ENCODE measurements around the gene FAM219A.

DNA sequence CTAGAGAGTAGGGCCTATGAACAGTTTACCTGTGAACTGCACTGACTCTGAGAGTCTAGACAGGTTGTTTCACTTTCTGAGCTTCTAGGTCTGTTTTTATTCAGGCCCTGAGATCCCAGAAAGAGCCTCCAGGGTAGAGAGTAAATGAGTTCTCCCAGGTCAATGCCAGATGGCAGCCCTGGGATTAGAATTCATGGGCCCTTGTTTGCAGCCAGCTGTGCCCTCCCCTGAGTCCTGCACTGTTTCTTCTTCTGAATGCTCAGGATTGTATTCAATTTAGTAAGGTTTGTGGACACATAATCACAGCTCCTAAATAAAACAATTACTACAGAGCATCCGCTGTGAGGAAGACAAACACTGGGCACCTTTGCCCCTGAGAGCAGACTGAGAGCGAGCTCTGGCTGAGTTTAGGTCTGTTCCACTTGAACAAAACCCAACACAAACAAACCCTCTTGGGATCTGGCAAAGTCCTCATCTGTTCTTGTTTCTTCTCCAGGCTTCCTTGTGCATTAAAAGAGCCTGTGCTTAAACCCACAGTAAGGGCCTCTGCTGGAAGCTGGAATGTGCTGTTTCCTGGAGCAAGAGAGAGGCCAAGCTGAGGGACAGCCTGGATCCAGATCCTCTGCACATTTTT is 29.9 kb downstream of the FAM219A start:
- TF ChIP-seq, protein P1, sequence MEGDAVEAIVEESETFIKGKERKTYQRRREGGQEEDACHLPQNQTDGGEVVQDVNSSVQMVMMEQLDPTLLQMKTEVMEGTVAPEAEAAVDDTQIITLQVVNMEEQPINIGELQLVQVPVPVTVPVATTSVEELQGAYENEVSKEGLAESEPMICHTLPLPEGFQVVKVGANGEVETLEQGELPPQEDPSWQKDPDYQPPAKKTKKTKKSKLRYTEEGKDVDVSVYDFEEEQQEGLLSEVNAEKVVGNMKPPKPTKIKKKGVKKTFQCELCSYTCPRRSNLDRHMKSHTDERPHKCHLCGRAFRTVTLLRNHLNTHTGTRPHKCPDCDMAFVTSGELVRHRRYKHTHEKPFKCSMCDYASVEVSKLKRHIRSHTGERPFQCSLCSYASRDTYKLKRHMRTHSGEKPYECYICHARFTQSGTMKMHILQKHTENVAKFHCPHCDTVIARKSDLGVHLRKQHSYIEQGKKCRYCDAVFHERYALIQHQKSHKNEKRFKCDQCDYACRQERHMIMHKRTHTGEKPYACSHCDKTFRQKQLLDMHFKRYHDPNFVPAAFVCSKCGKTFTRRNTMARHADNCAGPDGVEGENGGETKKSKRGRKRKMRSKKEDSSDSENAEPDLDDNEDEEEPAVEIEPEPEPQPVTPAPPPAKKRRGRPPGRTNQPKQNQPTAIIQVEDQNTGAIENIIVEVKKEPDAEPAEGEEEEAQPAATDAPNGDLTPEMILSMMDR (conservative IDR thresholded peaks at IDR 0.05): no peak
- no peak for TF ChIP-seq ZFX (IDR thresholded peaks at IDR 0.05)

Data from C4-2B (cell line).